ENCODE measurements around the gene CAMK1G. TPM values are rescaled to one million over a fixed set of nuclear protein-coding genes. Genes with fewer than 3 reads are reported as not detected.

Gene CAMK1G
- total RNA-seq, 2 experiments from 2014 or later, result not detected

GRCh38 chr1:209569455-209570207, 13.9 kb upstream of the CAMK1G start:
- peak; percentile 80 for TF ChIP-seq CTCF (IDR thresholded peaks at IDR 0.05)
- Mint-ChIP-seq H3K36me3 (ENCODE audit: low read depth) (no peaks in the 10 kb centered on the region), H3K4me1 (ENCODE audit: low read depth) (peaks cover 6% of the 10 kb centered on the region), H3K27me3 (peaks cover 35% of the 10 kb centered on the region), H3K27ac (no peak overlapping the region), H3K9me3 (no peaks in the 10 kb centered on the region), H3K4me3 (no peak overlapping the region)
- ChIA-PET POLR2A (no interaction called here), CTCF (interaction anchor here (0.6 to 1.9 kb wide), 48 partner anchors 9 to 361 kb away, joined by 3 to 20 read pairs (median 3); partner anchors contain the start of genes CAMK1G and TRAF3IP3)
- DNase-seq (peak; percentile 91), ATAC-seq (peak; percentile 70)
- intact Hi-C loops (cut with micrococcal nuclease), result loop anchor here (2.0 to 5.0 kb wide), 3 partner anchors 123 to 367 kb away; no protein-coding TSS in a partner anchor

GRCh38 chr1:209570743-209571142, 12.8 kb upstream of the CAMK1G start:
- ATAC-seq, result no peak

GRCh38 chr1:209576392-209577197, 6.9 kb upstream of the CAMK1G start:
- TF ChIP-seq CTCF (IDR thresholded peaks at IDR 0.05), result peak; percentile 95
- CTCF ChIA-PET, result interaction anchor here (0.6 to 6.8 kb wide), 33 partner anchors 10 to 193 kb away, joined by 3 to 51 read pairs (median 5); no protein-coding TSS in a partner anchor
- Mint-ChIP-seq H3K27ac (no peak overlapping the region), H3K4me3 (no peak overlapping the region), H3K4me1 (ENCODE audit: low read depth) (no peaks in the 10 kb centered on the region), H3K27me3 (peaks cover 5% of the 10 kb centered on the region), H3K36me3 (ENCODE audit: low read depth) (no peaks in the 10 kb centered on the region), H3K9me3 (no peaks in the 10 kb centered on the region)
- peak; percentile 97 for ATAC-seq
- POLR2A ChIA-PET, result interaction anchor here (1.2 kb wide), 1 partner anchor 32 kb away, joined by 3 read pairs; no protein-coding TSS in a partner anchor
- intact Hi-C loops (cut with micrococcal nuclease), result loop anchor here (2.0 to 5.0 kb wide), 3 partner anchors 51 to 170 kb away; no protein-coding TSS in a partner anchor
- peak; percentile 78 for DNase-seq

More at GRCh38 chr1:209570743-209571142, 12.8 kb upstream of the CAMK1G start:
- no peak for DNase-seq
- Mint-ChIP-seq H3K9me3 (no peaks in the 10 kb centered on the region), H3K4me1 (ENCODE audit: low read depth) (peaks cover 6% of the 10 kb centered on the region), H3K27me3 (peaks cover 29% of the 10 kb centered on the region), H3K4me3 (no peak overlapping the region), H3K27ac (no peak overlapping the region), H3K36me3 (ENCODE audit: low read depth) (no peaks in the 10 kb centered on the region)
- no peak for TF ChIP-seq CTCF (IDR thresholded peaks at IDR 0.05)
- ChIA-PET CTCF (interaction anchor here (1.5 to 1.9 kb wide), 4 partner anchors 13 to 181 kb away, joined by 3 to 13 read pairs (median 5); partner anchors contain the start of gene CAMK1G), POLR2A (no interaction called here)
- intact Hi-C loops (cut with micrococcal nuclease), result no loop called here

- Mint-ChIP-seq H3K27ac (no peak overlapping the region), H3K36me3 (ENCODE audit: low read depth) (no peaks in the 10 kb centered on the region), H3K27me3 (peaks cover 3% of the 10 kb centered on the region), H3K4me3 (no peak overlapping the region), H3K9me3 (no peaks in the 10 kb centered on the region), H3K4me1 (ENCODE audit: low read depth) (no peaks in the 10 kb centered on the region)
- POLR2A ChIA-PET, result interaction anchor here (1.2 kb wide), 1 partner anchor 31 kb away, joined by 3 read pairs; no protein-coding TSS in a partner anchor
- ATAC-seq (no peak), DNase-seq (no peak)
- CTCF ChIA-PET, result interaction anchor here (0.7 to 6.8 kb wide), 23 partner anchors 11 to 190 kb away, joined by 3 to 51 read pairs (median 6); no protein-coding TSS in a partner anchor
- no peak for TF ChIP-seq CTCF (IDR thresholded peaks at IDR 0.05)
- intact Hi-C loops (cut with micrococcal nuclease), result loop anchor here (2.0 to 5.0 kb wide), 3 partner anchors 50 to 169 kb away; no protein-coding TSS in a partner anchor
Measured at GRCh38 chr1:209577346-209577745, 6.2 kb upstream of the CAMK1G start.

All from activated CD8-positive, alpha-beta T cell treated with anti-CD3 and anti-CD28 coated beads for 36 hours (primary cell).